Uterus (tissue), 4 donors: Measurements from ENCODE around the gene SLC26A6. TPM values are rescaled to one million over a fixed set of nuclear protein-coding genes. Genes with fewer than 3 reads are reported as not detected.
A peak's percentile ranks its signal among the peaks of the same experiment; 100 is the strongest.

Source experiments
- DNase-seq, 2 donors: peaks; one replicate each; pipeline ENCODE4 v3.0.0-alpha.2; 2019 to 2020
- H3K27ac ChIP-seq, 2 donors: fragments of 200-600 bp; sonication (generic); 1 replicate in 1 of 2; 2 replicates in 1 of 2; pipeline ENCODE4 v1.5.1; 2016 to 2018
- H3K27me3 ChIP-seq, 2 donors: fragments of 200-600 bp; sonication (generic); one replicate each; pipeline ENCODE4 v1.5.1; 2018 to 2019; ENCODE audit warnings: control low read depth in 1 of 2
- H3K36me3 ChIP-seq, 2 donors: fragments of 200-600 bp; sonication (generic); one replicate each; pipeline ENCODE4 v1.5.1; 2019; ENCODE audit warnings: control low read depth in 1 of 2
- H3K4me1 ChIP-seq, 2 donors: fragments of 200-600 bp; sonication (generic); one replicate each; pipeline ENCODE4 v1.5.1; 2018 to 2019; ENCODE audit warnings: control low read depth in 1 of 2
- H3K4me3 ChIP-seq, 2 donors: fragments of 200-600 bp; sonication (generic); 1 replicate in 1 of 2; 2 replicates in 1 of 2; pipeline ENCODE4 v1.5.1; 2018 to 2019; ENCODE audit warnings: mild to moderate bottlenecking in 1 of 2
- H3K9me3 ChIP-seq, 2 donors: fragments of 200-600 bp; sonication (generic); one replicate each; pipeline ENCODE4 v1.5.1; 2019; ENCODE audit warnings: control low read depth in 1 of 2
- CTCF ChIP-seq, 4 experiments: fragments of 200-600 bp in 2 of 4; fragments of 450-650 bp in 2 of 4; sonication (generic) in 2 of 4; IDR thresholded peaks; one replicate each; pipeline ENCODE4 v1.5.1; 2016 to 2019; ENCODE audit warnings: antibody characterized with exemption in 4 of 4, mild to moderate bottlenecking in 2 of 4, moderate library complexity in 1 of 4
- POLR2A ChIP-seq, 2 donors: fragments of 450-650 bp; IDR thresholded peaks; one replicate each; pipeline ENCODE4 v1.6.1; 2016; ENCODE audit warnings: antibody characterized with exemption in 2 of 2, mild to moderate bottlenecking in 1 of 2, moderate library complexity in 1 of 2
- intact Hi-C: fragments of 100-400 bp; cut with DNase I; formaldehyde crosslinking; loops from one replicate; pipeline ENCODE4 v1.15.1; 2023; ENCODE audit warnings: low total_unique reads
- total RNA-seq, 4 donors: library from RNA; depleted of rRNA in 3 of 4; stranded (reverse); fragments of >200 nt in 3 of 4; gene quantifications; one replicate each; pipeline versions ENCODE4 v1.1.0 to v1.2.4, GENCODE V29; 2014 to 2023
- donor health status: DM: yes; HTN: yes; CAD: no.

Gene SLC26A6
- total RNA-seq, 4 donors from 2014 or later = 0.59 to 98.1 (median 15.2) TPM

GRCh38 chr3:48597408-48597800, 37.9 kb downstream of the SLC26A6 start:
- no peak for DNase-seq
- no peaks in the 10 kb centered on the region for H3K9me3 ChIP-seq
- H3K4me1 ChIP-seq = peaks cover 6 to 34% of the 10 kb centered on the region in 2 donors
- TF ChIP-seq POLR2A (IDR thresholded peaks at IDR 0.05) (no peak), CTCF (IDR thresholded peaks at IDR 0.05) (no peak)
- H3K36me3 ChIP-seq = no peaks in the 10 kb centered on the region
- H3K27ac ChIP-seq = peak overlapping the region; percentile 81 to 98
- no peaks in the 10 kb centered on the region for H3K27me3 ChIP-seq
- no peak overlapping the region for H3K4me3 ChIP-seq
- intact Hi-C loops = no loop called here

GRCh38 chr3:48596676-48597407, 38.4 kb downstream of the SLC26A6 start:
- TF ChIP-seq POLR2A (IDR thresholded peaks at IDR 0.05) = no peak
- TF ChIP-seq CTCF (IDR thresholded peaks at IDR 0.05) = no peak
- intact Hi-C loops = no loop called here
- Histone ChIP-seq H3K27me3 (no peaks in the 10 kb centered on the region), H3K4me3 (no peak overlapping the region), H3K9me3 (no peaks in the 10 kb centered on the region), H3K27ac (peak overlapping the region; percentile 81 to 98), H3K4me1 (peaks cover 6 to 34% of the 10 kb centered on the region in 2 donors), H3K36me3 (no peaks in the 10 kb centered on the region)
- no peak for DNase-seq

- H3K4me3 ChIP-seq = no peak overlapping the region
- TF ChIP-seq POLR2A (IDR thresholded peaks at IDR 0.05) (no peak), CTCF (IDR thresholded peaks at IDR 0.05) (no peak)
- DNase-seq = no peak
- H3K27ac ChIP-seq = peak overlapping the region; percentile 81 to 98
- H3K27me3 ChIP-seq = no peaks in the 10 kb centered on the region
- H3K4me1 ChIP-seq = peaks cover 6 to 34% of the 10 kb centered on the region in 2 donors
- H3K36me3 ChIP-seq = no peaks in the 10 kb centered on the region
- intact Hi-C loops = no loop called here
- H3K9me3 ChIP-seq = no peaks in the 10 kb centered on the region
These were observed 39.1 kb downstream of the SLC26A6 start for GRCh38 chr3:48596157-48596556.

GRCh38 chr3:48595526-48596121, 39.6 kb downstream of the SLC26A6 start:
- no peaks in the 10 kb centered on the region for H3K36me3 ChIP-seq
- TF ChIP-seq CTCF (IDR thresholded peaks at IDR 0.05) (no peak), POLR2A (IDR thresholded peaks at IDR 0.05) (no peak)
- peak overlapping the region; percentile 81 to 98 for H3K27ac ChIP-seq

GRCh38 chr3:48595075-48595525, 40.2 kb downstream of the SLC26A6 start, which contains the start of gene COL7A1:
COL7A1 (minus strand) TSS chr3:48595329; CDS start chr3:48595159, 170 bp downstream.
- Histone ChIP-seq H3K36me3 (no peaks in the 10 kb centered on the region), H3K9me3 (no peaks in the 10 kb centered on the region), H3K4me1 (peaks cover 6 to 34% of the 10 kb centered on the region in 2 donors), H3K4me3 (peak within 1 kb of the TSS; percentile 29 to 49), H3K27me3 (no peaks in the 10 kb centered on the region), H3K27ac (peak within 1 kb of the TSS; percentile 81 to 98)
- TF ChIP-seq CTCF (IDR thresholded peaks at IDR 0.05) (no peak), POLR2A (IDR thresholded peaks at IDR 0.05) (no peak)
- DNase-seq = no peak
- intact Hi-C loops = no loop called here

More at GRCh38 chr3:48595526-48596121, 39.6 kb downstream of the SLC26A6 start:
- intact Hi-C loops = no loop called here
- H3K4me3 ChIP-seq = peak overlapping the region; percentile 29 to 49
- no peaks in the 10 kb centered on the region for H3K9me3 ChIP-seq
- peak; percentile 69 to 74 for DNase-seq
- peaks cover 6 to 34% of the 10 kb centered on the region in 2 donors for H3K4me1 ChIP-seq
- H3K27me3 ChIP-seq = no peaks in the 10 kb centered on the region
